Measurements from ENCODE around the gene HOXA1.

Gene HOXA1

GRCh38 chr7:27133409-27134231 is 37.8 kb upstream of the HOXA1 start:
- Mint-ChIP-seq H3K27me3 (ENCODE audit: low read depth) (peaks cover 3% of the 10 kb centered on the region), H3K4me1 (peaks cover 84% of the 10 kb centered on the region), H3K4me3 (peak overlapping the region; percentile 70 to 95 (median 77)), H3K27ac (peak overlapping the region; percentile 89 to 99 (median 92)), H3K9me3 (no peaks in the 10 kb centered on the region), H3K36me3 (ENCODE audit: low read depth) (peaks cover 36% of the 10 kb centered on the region)
- TF ChIP-seq, protein P1, sequence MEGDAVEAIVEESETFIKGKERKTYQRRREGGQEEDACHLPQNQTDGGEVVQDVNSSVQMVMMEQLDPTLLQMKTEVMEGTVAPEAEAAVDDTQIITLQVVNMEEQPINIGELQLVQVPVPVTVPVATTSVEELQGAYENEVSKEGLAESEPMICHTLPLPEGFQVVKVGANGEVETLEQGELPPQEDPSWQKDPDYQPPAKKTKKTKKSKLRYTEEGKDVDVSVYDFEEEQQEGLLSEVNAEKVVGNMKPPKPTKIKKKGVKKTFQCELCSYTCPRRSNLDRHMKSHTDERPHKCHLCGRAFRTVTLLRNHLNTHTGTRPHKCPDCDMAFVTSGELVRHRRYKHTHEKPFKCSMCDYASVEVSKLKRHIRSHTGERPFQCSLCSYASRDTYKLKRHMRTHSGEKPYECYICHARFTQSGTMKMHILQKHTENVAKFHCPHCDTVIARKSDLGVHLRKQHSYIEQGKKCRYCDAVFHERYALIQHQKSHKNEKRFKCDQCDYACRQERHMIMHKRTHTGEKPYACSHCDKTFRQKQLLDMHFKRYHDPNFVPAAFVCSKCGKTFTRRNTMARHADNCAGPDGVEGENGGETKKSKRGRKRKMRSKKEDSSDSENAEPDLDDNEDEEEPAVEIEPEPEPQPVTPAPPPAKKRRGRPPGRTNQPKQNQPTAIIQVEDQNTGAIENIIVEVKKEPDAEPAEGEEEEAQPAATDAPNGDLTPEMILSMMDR (IDR thresholded peaks at IDR 0.05; ENCODE audit: unreplicated experiment in 3 of 3): no peak

DNA sequence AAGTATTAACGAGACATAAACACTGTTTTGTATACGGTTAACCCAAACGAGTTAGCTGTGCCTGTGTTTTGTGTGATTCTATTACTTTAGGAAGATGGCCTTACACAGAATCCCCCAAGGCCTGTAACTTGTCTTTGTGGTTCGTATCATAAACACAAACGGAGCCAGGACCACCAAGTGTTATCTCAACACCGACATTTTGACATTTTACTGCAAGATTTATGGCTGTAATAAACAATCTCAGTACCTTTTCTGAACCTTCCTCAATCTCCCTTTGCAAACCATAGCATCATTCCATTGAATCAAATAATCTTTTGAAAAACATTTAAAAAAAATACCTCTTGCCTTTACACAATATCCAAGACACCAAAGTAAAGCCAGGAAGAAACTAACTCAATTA is 37.2 kb upstream of the HOXA1 start:
- Mint-ChIP-seq H3K9me3 (no peaks in the 10 kb centered on the region), H3K4me3 (peak overlapping the region; percentile 70 to 95 (median 77)), H3K27ac (peak overlapping the region; percentile 89 to 99 (median 92)), H3K36me3 (ENCODE audit: low read depth) (peaks cover 39% of the 10 kb centered on the region), H3K4me1 (peaks cover 84% of the 10 kb centered on the region), H3K27me3 (ENCODE audit: low read depth) (peaks cover 3% of the 10 kb centered on the region)
- TF ChIP-seq, protein P1 (IDR thresholded peaks at IDR 0.05; ENCODE audit: unreplicated experiment in 3 of 3): no peak

DNA sequence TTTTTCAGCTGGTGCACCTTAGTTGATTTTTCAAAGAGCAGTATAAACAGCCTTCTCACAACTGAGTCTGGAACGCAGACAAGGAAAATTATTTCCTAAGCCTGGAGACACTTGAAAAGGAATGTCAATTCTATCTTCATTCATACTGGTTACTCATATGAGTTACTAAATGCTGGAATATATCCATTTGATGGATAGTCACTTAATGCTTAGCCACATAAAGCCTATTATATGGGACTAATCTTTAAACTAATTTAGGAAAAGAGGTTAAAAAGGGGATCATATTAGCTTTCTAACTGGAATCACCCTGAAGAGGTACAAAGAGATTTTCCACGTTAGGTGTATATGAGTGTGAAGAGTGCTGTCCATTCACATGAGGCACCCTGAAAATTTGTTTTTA is 36.4 kb upstream of the HOXA1 start:
- peaks cover 43% of the 10 kb centered on the region for H3K36me3 Mint-ChIP-seq (ENCODE audit: low read depth)
- peaks cover 84% of the 10 kb centered on the region for H3K4me1 Mint-ChIP-seq
- H3K4me3 Mint-ChIP-seq: peak overlapping the region; percentile 75 to 85 (median 81)
- no peaks in the 10 kb centered on the region for H3K9me3 Mint-ChIP-seq
- TF ChIP-seq, protein P1 (IDR thresholded peaks at IDR 0.05; ENCODE audit: unreplicated experiment in 3 of 3): no peak
- H3K27me3 Mint-ChIP-seq (ENCODE audit: low read depth): peaks cover 3% of the 10 kb centered on the region
- H3K27ac Mint-ChIP-seq: peak overlapping the region; percentile 88 to 99 (median 92)

DNA sequence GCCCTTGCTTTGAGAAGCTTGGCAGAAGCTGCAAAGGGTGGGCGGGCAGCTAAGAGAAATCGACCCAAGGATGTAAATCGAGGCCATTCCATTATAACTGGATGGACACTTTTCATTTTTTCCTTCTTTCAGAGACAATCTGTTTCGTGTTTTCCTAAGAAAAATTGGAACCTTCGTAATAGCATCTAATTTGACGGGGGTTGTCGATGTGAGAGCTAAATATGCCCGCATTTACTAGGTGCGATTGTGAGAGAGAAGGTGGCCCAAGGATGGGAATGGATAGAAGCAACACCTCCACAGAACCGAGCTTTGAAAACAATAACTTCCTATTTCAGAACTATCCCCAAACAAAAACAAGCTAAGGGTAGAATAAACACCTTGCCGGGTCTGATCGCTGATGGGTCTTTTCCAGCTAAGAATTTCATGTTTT is 35.6 kb upstream of the HOXA1 start:
- Mint-ChIP-seq H3K9me3 (no peaks in the 10 kb centered on the region), H3K4me3 (peak overlapping the region; percentile 81 to 85 (median 82)), H3K36me3 (ENCODE audit: low read depth) (peaks cover 49% of the 10 kb centered on the region), H3K4me1 (peaks cover 86% of the 10 kb centered on the region), H3K27ac (peak overlapping the region; percentile 88 to 99 (median 92)), H3K27me3 (ENCODE audit: low read depth) (peaks cover 3% of the 10 kb centered on the region)
- TF ChIP-seq, protein P1 (IDR thresholded peaks at IDR 0.05; ENCODE audit: unreplicated experiment in 3 of 3): no peak

DNA sequence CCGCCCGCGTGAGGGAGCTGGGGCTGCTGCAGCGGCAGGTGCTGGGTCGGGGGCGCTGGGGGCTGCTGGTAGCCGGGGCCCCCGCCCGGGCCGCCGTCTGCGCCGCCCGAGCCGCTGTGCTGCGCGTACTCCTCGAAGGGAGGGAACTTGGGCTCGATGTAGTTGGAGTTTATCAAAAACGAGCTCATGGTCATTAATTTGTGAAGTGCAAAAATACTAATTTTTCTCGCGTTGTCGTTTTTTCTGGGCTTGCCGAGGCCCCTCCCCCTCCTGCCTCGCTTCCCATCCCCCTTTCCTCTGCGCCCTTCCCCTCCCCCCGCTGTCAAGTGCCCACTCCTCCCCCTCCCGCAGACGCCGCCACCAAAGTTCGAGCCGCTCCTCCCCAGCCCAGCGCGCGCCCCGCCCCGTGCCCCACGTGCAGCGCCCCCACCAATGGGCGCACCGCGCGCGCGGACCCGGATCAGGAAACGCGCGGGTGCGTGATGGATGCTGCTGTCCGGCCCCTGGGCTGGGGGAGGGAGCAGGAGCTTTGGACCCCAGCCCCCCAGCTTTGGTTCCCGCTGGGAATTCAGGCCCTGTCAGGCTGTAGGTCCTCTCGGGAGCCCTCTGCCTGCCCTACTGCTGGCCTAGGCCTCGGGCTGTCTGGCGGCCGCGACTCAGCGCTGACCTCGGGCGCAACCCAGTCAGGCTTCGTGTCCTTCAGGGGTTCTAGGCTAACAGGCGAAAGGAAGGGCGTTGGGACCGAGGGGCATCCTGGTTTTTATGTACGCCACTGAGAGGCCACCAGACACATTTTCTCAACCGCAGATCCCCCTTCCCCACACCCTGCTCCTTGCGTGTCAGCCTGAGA is 35.0 kb upstream of the HOXA1 start, which contains the start of gene HOXA4:
Gene HOXA4, minus strand, starts transcription at position 218 of the 850 bp plus-strand sequence. Its CDS starts 24 bp downstream, at position 194.
- Mint-ChIP-seq H3K4me1 (peaks cover 86% of the 10 kb centered on the region), H3K27ac (peak within 1 kb of the TSS; percentile 98 to 100 (median 99)), H3K36me3 (ENCODE audit: low read depth) (peaks cover 47% of the 10 kb centered on the region), H3K9me3 (no peaks in the 10 kb centered on the region), H3K4me3 (peak within 1 kb of the TSS; percentile 83 to 87 (median 85)), H3K27me3 (ENCODE audit: low read depth) (peaks cover 3% of the 10 kb centered on the region)
- TF ChIP-seq, protein P1 (IDR thresholded peaks at IDR 0.05; ENCODE audit: unreplicated experiment in 3 of 3): no peak

Data from nephron (organoid).